Liver (tissue), 6 donors: ENCODE data around the gene AP1S1. TPM values are rescaled to one million over a fixed set of nuclear protein-coding genes. Genes with fewer than 3 reads are reported as not detected.

ENCODE experiments used
- RAD21 ChIP-seq, 2 donors: IDR thresholded peaks; 2 replicates each; pipeline ENCODE4 v1.6.1; 2016; ENCODE audit warnings: antibody characterized with exemption in 2 of 2, mild to moderate bottlenecking in 2 of 2
- polyA plus RNA-seq, 2 donors: library from polyadenylated mRNA; stranded (reverse) in 1 of 2; unstranded in 1 of 2; fragments of 200-250 nt in 1 of 2; fragments of >200 nt in 1 of 2; fragmentation: Nextera tagmentation in 1 of 2; extraction: Ambion mirVana in 1 of 2; gene quantifications; one replicate each; pipeline versions ENCODE4 v1.2.1 to v1.2.3, GENCODE V29; 2013 to 2015
- small RNA-seq: library from RNA; depleted of rRNA; stranded (forward); fragments of <200 nt; gene quantifications from one replicate; pipeline ENCODE3, GENCODE V24; 2014
- total RNA-seq, 2 donors: library from RNA; depleted of rRNA; stranded (reverse); fragments of >200 nt; gene quantifications; one replicate each; pipeline ENCODE4 v1.2.3, GENCODE V29; 2014
- TF ChIP-seq, protein P1 (sequence below): fragments of 150-350 bp; IDR thresholded peaks from 2 replicates; pipeline ENCODE4 v1.5.1; 2017; ENCODE audit warnings: improper control_type of control experiment, low read depth, low read length; ENCODE audit not compliant: missing input control
- donor health status: healthy.
- donor health status: healthy.
- donor health status: healthy.

AP1S1 gene
- total and polyA plus RNA-seq, 4 donors, result 13.8 to 25.7 (median 22.0) TPM

DNA sequence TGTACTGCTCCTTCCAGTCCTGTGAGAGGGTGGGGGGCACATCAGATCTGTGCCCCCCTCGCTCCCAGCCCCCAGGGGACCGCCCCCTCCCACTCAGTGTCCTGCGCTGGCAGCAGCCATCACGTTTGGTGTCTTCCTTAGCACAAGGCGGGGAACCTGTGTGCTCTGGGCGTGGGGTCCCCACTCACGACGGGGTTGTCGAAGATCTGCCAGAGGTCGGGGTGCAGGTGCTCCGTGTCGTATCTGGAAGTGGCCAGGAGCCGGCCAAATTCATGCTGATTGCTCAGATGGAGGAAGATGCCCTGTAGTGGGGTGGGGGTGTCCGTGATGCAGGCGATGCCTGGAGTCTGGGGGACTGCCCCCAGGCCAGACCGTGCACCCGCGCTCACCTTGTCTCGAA is 55.9 kb downstream of the AP1S1 start (continued):
- TF ChIP-seq, protein P1, sequence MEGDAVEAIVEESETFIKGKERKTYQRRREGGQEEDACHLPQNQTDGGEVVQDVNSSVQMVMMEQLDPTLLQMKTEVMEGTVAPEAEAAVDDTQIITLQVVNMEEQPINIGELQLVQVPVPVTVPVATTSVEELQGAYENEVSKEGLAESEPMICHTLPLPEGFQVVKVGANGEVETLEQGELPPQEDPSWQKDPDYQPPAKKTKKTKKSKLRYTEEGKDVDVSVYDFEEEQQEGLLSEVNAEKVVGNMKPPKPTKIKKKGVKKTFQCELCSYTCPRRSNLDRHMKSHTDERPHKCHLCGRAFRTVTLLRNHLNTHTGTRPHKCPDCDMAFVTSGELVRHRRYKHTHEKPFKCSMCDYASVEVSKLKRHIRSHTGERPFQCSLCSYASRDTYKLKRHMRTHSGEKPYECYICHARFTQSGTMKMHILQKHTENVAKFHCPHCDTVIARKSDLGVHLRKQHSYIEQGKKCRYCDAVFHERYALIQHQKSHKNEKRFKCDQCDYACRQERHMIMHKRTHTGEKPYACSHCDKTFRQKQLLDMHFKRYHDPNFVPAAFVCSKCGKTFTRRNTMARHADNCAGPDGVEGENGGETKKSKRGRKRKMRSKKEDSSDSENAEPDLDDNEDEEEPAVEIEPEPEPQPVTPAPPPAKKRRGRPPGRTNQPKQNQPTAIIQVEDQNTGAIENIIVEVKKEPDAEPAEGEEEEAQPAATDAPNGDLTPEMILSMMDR, result no peak
- no peak for TF ChIP-seq RAD21 (IDR thresholded peaks at IDR 0.05)

Small RNA genes lying within 50 kb of the gene (small RNA-seq; reads per million reads assigned to genes)
- gene MIR4653, result not detected

Other genes starting within 250 kb of the AP1S1 start
- gene MUC3A, start 204.9 kb upstream of the AP1S1 start, total RNA-seq, result under 1 TPM; 0.25 to 0.79 TPM
- 1 to 10 TPM in 1 of 2 donors, under 1 TPM in 1; 0.95 to 2.9 TPM for gene MUC3A, start 204.9 kb upstream of the AP1S1 start, polyA plus RNA-seq
- not detected for gene MUC12, start 184.9 kb upstream of the AP1S1 start, total RNA-seq
- under 1 TPM in 1 of 2 donors, not detected in 1; 0.16 TPM for gene MUC12, start 184.9 kb upstream of the AP1S1 start, polyA plus RNA-seq
- gene MUC17, start 134.4 kb upstream of the AP1S1 start, total RNA-seq, result not detected
- gene MUC17, start 134.4 kb upstream of the AP1S1 start, polyA plus RNA-seq, result not detected
- gene TRIM56, start 69.0 kb upstream of the AP1S1 start, total RNA-seq, result 10 to 100 TPM in 1 of 2 donors, 1 to 10 TPM in 1; 9.2 to 15.6 TPM
- gene TRIM56, start 69.0 kb upstream of the AP1S1 start, polyA plus RNA-seq, result 1 to 10 TPM; 4.8 to 6.1 TPM
- gene SERPINE1, start 27.4 kb upstream of the AP1S1 start, total RNA-seq, result 10 to 100 TPM in 1 of 2 donors, under 1 TPM in 1; 0.93 to 10.2 TPM
- 10 to 100 TPM in 1 of 2 donors, 1 to 10 TPM in 1; 5.8 to 18.6 TPM for gene SERPINE1, start 27.4 kb upstream of the AP1S1 start, polyA plus RNA-seq
- not detected for gene VGF, start 11.1 kb downstream of the AP1S1 start, total RNA-seq
- gene VGF, start 11.1 kb downstream of the AP1S1 start, polyA plus RNA-seq, result not detected
- not detected for gene NAT16, start 25.8 kb downstream of the AP1S1 start, total RNA-seq
- gene NAT16, start 25.8 kb downstream of the AP1S1 start, polyA plus RNA-seq, result not detected
- 1 to 10 TPM; 1.8 to 4.2 TPM for gene MOGAT3, start 46.6 kb downstream of the AP1S1 start, total RNA-seq
- 1 to 10 TPM; 3.3 to 7.9 TPM for gene MOGAT3, start 46.6 kb downstream of the AP1S1 start, polyA plus RNA-seq
- 10 to 100 TPM; 19.4 to 32.1 TPM for gene PLOD3, start 63.1 kb downstream of the AP1S1 start, total RNA-seq
- gene PLOD3, start 63.1 kb downstream of the AP1S1 start, polyA plus RNA-seq, result 10 to 100 TPM; 23.2 to 42.9 TPM
- gene ZNHIT1, start 63.7 kb downstream of the AP1S1 start, total RNA-seq, result 10 to 100 TPM; 52.7 to 74.9 TPM
- gene ZNHIT1, start 63.7 kb downstream of the AP1S1 start, polyA plus RNA-seq, result 100 to 1,000 TPM; 110 to 149 TPM
- gene CLDN15, start 83.3 kb downstream of the AP1S1 start, total RNA-seq, result 10 to 100 TPM in 1 of 2 donors, 1 to 10 TPM in 1; 5.2 to 12.4 TPM
- 1 to 10 TPM; 3.7 to 4.0 TPM for gene CLDN15, start 83.3 kb downstream of the AP1S1 start, polyA plus RNA-seq
- gene FIS1, start 90.6 kb downstream of the AP1S1 start, total RNA-seq, result 100 to 1,000 TPM; 112 to 133 TPM
- gene FIS1, start 90.6 kb downstream of the AP1S1 start, polyA plus RNA-seq, result 100 to 1,000 TPM; 177 to 192 TPM
- 1 to 10 TPM; 5.5 to 6.6 TPM for gene IFT22, start 167.3 kb downstream of the AP1S1 start, total RNA-seq
- 1 to 10 TPM; 8.5 to 9.4 TPM for gene IFT22, start 167.3 kb downstream of the AP1S1 start, polyA plus RNA-seq
- gene COL26A1, start 208.4 kb downstream of the AP1S1 start, total RNA-seq, result 1 to 10 TPM in 1 of 2 donors, under 1 TPM in 1; 0.89 to 1.8 TPM
- gene COL26A1, start 208.4 kb downstream of the AP1S1 start, polyA plus RNA-seq, result 1 to 10 TPM in 1 of 2 donors, under 1 TPM in 1; 0.76 to 1.0 TPM